Type B pancreatic cell (in vitro differentiated cells): Measurements from ENCODE around the gene NPB. TPM values are rescaled to one million over a fixed set of nuclear protein-coding genes. Genes with fewer than 3 reads are reported as not detected.
"Not testable (repeated sequence)": the region's sequence is repeated elsewhere in the genome, so short reads cannot be mapped to it uniquely, and the experiment has no call there.

Experiments used
- DNase-seq: peaks from one replicate; pipeline ENCODE4 v3.0.0; 2021; ENCODE audit warnings: mixed read lengths; ENCODE audit not compliant: unreplicated experiment; ENCODE audit errors: extremely low spot score
- H3K27ac Mint-ChIP-seq: 2 replicates; pipeline ENCODE4 v1.8.0; 2021; ENCODE audit warnings: mild to moderate bottlenecking, mixed read lengths
- H3K27me3 Mint-ChIP-seq: 2 replicates; pipeline ENCODE4 v1.8.0; 2021; ENCODE audit warnings: mixed read lengths
- H3K36me3 Mint-ChIP-seq: 2 replicates; pipeline ENCODE4 v1.8.0; 2021; ENCODE audit warnings: mixed read lengths
- H3K4me1 Mint-ChIP-seq: one replicate; pipeline ENCODE4 v1.8.0; 2021; ENCODE audit warnings: mixed read lengths; ENCODE audit not compliant: unreplicated experiment
- H3K4me3 Mint-ChIP-seq: 2 replicates; pipeline ENCODE4 v1.8.0; 2021; ENCODE audit warnings: mild to moderate bottlenecking, mixed read lengths
- H3K9me3 Mint-ChIP-seq: 2 replicates; pipeline ENCODE4 v1.8.0; 2021; ENCODE audit warnings: mixed read lengths
- total RNA-seq: library from RNA; stranded (reverse); gene quantifications from 2 replicates; pipeline ENCODE4 v1.2.1, GENCODE V29; 2021; ENCODE audit warnings: low replicate concordance
- TF ChIP-seq, protein P1 (sequence below): fragments of 200-600 bp; sonication (generic); conservative IDR thresholded peaks from 2 replicates; pipeline ENCODE4 v1.5.0; 2021; ENCODE audit warnings: antibody characterized with exemption, mild to moderate bottlenecking

Gene NPB
- total RNA-seq, 1 donor from 2014 or later, result 2.5 TPM

DNA sequence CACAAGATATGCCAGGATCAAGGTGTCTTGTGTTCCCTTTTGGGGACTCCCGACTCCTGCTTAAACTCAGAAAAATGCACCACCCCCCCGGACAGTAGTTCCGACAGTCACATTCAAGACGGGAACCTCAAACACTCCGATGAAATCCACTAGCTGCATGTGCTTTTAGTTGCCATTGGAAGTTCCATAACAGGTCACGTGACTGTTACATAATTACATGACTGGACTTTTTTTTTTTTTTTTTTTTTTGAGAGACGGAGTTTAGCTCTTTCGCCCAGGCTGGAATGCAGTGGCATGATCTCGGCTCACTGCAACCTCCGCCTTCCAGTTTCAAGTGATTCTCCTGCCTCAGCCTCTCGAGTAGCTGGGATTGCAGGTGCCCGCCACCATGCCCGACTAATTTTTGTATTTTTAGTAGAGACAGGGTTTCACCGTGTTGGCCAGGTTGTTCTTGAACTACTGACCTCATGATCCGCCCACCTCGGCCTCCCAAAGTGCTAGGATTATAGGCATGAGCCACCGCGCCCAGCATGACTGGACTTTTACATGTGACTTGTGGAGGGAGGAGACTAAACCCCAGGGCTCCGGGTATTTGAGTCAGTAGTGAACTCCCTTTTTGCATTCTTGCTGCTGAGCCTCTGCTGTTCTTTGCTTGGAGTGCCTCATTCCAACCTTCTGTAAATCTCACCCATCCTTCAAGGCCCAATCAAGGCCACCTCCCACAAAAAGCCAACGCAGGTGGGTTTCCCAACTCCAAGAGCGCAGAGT, 14.4 kb downstream of the NPB start:
- DNase-seq, result no peak
- peak overlapping the region; percentile 92 for H3K27ac Mint-ChIP-seq
- H3K4me1 Mint-ChIP-seq, result peaks cover 23% of the 10 kb centered on the region
- peaks cover 18% of the 10 kb centered on the region for H3K36me3 Mint-ChIP-seq
- no peaks in the 10 kb centered on the region for H3K27me3 Mint-ChIP-seq
- TF ChIP-seq, protein P1, sequence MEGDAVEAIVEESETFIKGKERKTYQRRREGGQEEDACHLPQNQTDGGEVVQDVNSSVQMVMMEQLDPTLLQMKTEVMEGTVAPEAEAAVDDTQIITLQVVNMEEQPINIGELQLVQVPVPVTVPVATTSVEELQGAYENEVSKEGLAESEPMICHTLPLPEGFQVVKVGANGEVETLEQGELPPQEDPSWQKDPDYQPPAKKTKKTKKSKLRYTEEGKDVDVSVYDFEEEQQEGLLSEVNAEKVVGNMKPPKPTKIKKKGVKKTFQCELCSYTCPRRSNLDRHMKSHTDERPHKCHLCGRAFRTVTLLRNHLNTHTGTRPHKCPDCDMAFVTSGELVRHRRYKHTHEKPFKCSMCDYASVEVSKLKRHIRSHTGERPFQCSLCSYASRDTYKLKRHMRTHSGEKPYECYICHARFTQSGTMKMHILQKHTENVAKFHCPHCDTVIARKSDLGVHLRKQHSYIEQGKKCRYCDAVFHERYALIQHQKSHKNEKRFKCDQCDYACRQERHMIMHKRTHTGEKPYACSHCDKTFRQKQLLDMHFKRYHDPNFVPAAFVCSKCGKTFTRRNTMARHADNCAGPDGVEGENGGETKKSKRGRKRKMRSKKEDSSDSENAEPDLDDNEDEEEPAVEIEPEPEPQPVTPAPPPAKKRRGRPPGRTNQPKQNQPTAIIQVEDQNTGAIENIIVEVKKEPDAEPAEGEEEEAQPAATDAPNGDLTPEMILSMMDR, result no peak
- H3K9me3 Mint-ChIP-seq, result no peaks in the 10 kb centered on the region
- H3K4me3 Mint-ChIP-seq, result peak overlapping the region; percentile 87

DNA sequence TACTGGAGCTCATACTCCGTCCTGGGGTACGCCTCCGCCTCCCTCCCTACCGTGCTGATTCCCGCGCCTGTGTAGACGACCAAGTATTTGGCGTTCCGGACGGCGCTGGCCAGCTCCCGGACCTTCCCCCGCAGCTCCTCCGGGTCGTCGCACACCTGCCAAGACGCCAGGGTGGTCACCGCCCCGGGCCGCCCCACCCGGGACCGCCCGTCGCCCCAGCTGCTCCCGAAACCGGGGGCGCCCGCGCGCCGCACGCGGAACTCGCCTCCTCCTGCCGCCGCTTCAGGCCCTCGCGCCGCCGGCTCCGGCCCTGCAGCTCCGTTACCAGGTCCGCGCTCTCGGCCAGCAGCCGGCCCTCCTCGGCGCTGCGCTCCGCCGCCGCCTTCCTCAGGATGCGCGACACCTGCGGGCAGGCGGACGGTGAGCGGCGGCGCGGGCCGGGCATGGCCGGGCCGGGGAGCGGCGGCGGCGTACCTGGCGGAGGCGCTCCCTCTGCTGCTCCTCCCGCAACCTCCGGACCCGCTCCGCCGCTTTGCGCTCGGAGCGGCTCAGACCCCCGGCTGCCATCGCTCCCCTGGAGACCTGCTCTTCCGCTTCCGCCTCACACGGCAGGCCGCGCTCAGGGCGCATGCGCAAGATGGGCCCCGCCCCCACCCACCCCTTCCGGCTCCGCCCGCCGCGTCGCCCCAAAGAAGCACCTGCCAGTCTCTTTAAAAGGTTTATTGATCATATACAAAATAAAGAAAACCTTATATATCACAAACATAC, 15.7 kb downstream of the NPB start, which contains the start of gene SIRT7:
SIRT7 (minus strand) TSS at position 612 of the 768 bp plus-strand sequence; CDS start at position 567, 45 bp downstream.
- TF ChIP-seq, protein P1, result no peak
- no peak for DNase-seq
- Mint-ChIP-seq H3K9me3 (no peaks in the 10 kb centered on the region), H3K4me3 (peak within 1 kb of the TSS; percentile 87), H3K4me1 (peaks cover 23% of the 10 kb centered on the region), H3K27me3 (no peaks in the 10 kb centered on the region), H3K27ac (peak within 1 kb of the TSS; percentile 95), H3K36me3 (peaks cover 21% of the 10 kb centered on the region)

DNA sequence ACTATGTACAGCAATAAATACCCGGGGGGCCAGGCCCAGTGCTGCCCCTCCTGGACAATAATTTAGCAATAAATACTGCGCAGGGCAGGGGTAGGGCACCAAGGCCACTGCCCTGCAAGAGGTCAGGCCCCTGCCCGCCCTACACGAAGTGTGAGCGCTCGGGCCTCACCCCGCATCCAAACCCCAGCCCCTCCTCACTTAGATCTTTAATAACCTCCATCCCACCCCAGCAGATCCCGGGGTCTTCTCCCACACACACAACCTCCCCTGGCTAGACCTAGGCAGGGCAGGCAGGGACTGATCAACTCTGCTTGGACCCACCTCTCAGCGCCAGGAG, 16.3 kb downstream of the NPB start:
- DNase-seq, H3K9me3 Mint-ChIP-seq, H3K27me3 Mint-ChIP-seq: not testable (repeated sequence)
- TF ChIP-seq, protein P1, result peak; percentile 51
- H3K4me3 Mint-ChIP-seq, result peak overlapping the region; percentile 87
- H3K27ac Mint-ChIP-seq, result peak overlapping the region; percentile 95
- H3K4me1 Mint-ChIP-seq, result peaks cover 19% of the 10 kb centered on the region
- peaks cover 16% of the 10 kb centered on the region for H3K36me3 Mint-ChIP-seq

DNA sequence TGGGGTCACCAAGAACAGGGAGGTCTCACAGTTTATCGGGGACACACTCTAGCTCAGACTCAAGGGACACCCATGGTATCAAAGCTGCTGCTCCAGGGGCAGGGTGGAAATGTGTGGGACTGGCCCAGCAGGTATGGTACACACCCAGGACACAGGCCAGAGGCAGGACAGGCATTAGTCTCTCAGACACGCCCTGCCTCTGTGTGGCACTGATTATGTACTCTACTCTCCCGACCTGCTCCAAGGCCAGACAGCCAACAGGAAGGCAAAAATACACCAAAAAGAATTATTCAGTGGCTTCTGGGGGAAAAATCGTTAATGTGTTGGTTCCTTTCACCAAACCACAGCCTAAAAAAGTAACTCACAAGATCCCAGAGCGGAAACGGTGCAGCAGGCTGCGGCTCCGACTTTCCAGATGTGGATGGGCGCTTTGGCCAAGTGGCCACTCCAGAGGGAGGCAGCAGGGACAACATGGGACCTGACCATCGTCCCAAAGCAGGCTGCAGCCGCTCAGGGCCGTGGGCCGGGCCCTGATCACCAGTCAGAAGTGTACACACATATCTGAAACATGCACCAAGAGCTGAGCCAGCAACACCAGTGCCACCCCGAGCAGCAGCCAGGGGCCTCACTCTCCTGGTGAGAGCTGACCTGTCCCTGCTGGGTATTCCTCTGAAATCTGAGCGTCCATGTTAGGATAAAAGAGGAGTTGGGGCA, 17.0 kb downstream of the NPB start:
- H3K4me1 Mint-ChIP-seq, result peaks cover 22% of the 10 kb centered on the region
- H3K36me3 Mint-ChIP-seq, result peaks cover 15% of the 10 kb centered on the region

More for the DNA sequence above, 17.0 kb downstream of the NPB start:
- DNase-seq, result no peak
- TF ChIP-seq, protein P1, result no peak
- Mint-ChIP-seq H3K27me3 (no peaks in the 10 kb centered on the region), H3K9me3 (no peaks in the 10 kb centered on the region), H3K4me3 (peak overlapping the region; percentile 87), H3K27ac (peak overlapping the region; percentile 95)
